ENCODE results near the gene LRP2BP.
"Not testable (repeated sequence)": the region's sequence is repeated elsewhere in the genome, so short reads cannot be mapped to it uniquely, and the experiment has no call there.

The LRP2BP gene

DNA sequence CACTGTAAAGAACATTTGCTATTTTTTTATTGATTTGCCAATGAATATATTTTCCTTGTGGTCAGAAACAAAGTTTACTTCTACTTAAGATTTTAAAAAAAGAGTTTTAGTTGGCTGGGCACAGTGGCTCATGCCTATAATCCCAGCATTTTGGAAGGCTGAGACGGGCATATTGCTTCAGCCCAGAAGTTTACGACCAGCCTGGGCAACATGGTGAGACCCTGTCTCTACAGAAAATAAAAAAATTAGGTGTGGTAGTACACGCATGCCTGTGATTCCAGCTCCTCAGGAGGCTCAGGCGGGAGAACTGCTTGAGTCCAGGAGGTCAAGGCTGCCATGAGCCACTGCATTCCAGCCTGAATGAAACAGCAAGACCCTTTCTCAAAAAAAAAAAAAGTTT, 36.8 kb downstream of the LRP2BP start:
- no peak for DNase-seq

DNA sequence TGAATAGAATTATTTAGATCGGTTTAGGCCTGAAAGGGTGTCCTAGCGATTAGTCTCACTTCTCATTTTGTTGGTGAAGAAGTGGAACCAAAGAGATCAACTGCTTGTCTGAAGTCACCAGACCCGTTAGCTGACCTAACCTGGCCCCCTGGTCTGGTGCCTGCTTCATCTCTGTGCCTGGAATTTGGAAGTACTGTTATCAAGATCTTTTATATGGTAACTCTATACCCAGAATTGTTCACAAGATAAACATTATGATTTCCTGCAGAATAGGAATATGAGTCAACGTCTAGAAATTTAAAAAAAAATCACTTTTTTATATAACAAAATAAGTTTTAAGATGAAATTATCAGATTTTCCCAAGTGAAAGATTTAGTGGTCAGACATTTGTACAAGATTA, 37.2 kb downstream of the LRP2BP start:
- DNase-seq: no peak

DNA sequence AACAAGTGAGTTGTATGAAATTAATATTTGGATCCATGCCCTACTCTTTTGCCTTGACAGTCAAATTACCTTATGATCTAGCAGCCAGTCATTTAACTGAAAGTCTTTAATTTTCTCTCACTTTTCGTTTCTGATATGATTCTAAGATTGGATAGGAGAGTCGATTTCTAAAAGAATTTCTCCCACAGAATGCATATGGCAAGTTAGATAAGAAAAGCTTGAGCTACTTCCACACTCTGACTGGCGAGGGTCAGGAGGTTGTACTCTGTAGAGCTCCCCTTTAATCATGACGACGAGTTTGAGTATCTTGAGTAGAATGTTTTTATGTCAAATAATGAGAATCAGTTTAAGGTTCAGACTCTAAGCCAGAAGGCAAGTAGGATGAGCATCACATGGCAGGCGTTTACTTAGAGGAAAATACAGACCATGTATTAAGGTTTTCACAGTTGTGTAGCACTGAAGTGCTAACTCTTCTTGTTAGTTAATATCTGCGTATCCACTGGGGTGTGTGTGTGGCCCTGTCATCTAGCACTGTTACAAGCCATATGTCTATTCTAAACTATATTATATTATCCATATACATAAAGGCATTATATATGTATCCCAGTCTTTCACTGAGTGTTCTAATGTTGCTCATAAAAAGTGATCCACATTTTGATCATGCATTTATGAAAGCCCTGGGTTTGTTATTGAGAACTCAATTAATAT, 37.8 kb downstream of the LRP2BP start:
- no peak for DNase-seq

DNA sequence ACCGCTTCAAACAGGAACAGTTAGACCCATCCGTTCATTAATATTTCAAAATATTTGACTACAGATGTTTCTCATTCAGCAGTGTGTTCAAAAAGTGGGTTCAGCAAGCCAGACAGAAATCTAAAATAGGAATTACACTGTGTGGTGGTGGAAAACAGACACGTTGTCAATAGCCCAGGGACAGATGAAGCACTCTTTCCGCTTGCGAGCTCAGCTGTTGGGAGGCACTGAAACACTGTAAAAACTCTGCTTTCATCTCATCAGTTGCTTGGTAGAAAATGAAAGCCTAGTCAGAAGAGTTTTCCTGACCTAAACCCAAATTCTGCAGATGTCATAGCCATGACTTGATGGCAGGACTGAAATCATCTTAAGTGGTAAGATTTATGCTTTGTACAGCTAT, 38.5 kb downstream of the LRP2BP start:
- no peak for DNase-seq

DNA sequence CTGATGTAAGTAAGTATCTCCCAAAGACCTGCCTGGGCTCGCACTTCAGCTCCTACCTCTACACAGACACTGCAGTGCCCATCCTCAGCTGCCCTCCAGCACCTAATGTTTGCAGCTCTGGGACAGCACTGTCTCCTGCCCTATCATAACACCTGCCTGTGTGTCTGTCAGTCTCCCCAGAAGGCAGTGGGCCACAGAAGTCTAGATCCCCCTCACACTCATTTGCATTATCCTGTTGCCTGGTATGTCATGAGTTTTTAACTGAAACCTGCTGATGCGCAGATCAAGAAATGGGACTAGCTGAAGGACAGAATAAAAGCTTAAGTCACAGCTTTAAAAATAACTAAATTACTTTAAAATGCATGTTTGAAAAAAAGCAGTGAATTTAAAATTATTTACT, 43.0 kb downstream of the LRP2BP start:
- DNase-seq: no peak

DNA sequence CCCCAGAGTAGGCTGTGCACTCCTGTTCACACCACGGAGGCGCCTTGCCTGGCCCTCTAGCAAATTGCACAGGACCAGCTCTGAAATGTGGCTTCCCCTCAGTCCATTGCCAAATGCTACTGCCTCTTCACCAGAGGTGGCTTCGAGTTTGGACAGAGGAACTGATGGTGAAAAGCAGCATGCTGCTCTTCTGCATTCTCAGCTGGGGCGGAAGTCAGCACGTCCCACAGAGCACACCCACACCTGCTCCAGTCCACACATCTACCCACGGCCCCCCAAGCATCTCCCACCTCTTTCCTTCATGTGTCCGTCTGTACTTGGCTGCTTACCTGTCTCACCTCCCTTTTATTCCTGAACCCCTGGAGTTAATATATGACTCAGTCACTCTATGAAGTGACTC, 43.5 kb downstream of the LRP2BP start:
- DNase-seq: no peak

DNA sequence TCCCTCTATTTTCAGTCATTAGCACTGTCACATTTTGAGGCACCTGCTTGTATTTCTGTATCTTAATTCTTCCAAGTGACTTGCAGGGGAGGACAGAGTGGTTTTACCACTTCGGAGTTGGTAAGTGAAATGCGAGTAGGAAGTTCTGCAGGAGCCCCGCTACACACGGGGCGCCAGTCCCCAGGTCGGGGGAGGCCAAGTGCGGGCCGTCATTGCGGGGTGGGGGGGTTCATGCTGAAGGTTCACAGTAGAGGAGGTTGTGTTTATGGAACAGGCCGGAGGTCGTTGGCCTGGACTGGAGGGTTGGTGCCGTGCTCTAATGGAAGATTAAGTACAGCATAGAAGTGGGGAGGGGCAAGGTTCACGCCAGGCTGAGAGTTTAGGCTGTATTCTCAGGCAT, 44.0 kb downstream of the LRP2BP start:
- DNase-seq: no peak

DNA sequence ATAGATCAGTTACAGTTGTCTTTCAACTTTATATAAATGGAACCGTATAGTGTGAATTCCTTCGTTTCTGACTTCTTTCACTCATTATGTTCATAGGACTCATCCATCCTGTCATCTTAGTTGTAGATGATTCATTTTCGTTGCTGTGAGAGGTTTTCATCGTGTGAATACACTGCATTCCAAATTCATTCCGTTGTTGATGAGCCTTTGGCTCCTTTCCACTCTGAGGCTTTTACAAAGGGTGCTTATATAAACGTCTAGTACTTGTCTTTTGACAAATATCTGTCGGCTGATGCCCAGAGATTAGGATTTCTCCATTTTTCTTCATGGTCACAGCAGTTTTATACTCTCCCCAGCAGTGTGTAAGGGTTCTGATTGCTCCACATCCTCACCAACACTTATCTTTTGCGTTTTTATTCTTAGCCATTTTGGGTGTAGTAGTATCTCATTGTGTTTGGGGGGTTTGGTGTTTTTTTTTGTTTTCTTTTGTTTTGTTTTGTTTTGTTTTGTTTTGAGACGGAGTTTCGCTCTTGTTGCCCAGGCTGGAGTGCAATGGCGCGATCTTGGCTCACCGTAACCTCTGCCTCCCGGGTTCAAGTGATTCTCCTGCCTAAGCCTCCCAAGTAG, 48.6 kb downstream of the LRP2BP start:
- no peak for DNase-seq

DNA sequence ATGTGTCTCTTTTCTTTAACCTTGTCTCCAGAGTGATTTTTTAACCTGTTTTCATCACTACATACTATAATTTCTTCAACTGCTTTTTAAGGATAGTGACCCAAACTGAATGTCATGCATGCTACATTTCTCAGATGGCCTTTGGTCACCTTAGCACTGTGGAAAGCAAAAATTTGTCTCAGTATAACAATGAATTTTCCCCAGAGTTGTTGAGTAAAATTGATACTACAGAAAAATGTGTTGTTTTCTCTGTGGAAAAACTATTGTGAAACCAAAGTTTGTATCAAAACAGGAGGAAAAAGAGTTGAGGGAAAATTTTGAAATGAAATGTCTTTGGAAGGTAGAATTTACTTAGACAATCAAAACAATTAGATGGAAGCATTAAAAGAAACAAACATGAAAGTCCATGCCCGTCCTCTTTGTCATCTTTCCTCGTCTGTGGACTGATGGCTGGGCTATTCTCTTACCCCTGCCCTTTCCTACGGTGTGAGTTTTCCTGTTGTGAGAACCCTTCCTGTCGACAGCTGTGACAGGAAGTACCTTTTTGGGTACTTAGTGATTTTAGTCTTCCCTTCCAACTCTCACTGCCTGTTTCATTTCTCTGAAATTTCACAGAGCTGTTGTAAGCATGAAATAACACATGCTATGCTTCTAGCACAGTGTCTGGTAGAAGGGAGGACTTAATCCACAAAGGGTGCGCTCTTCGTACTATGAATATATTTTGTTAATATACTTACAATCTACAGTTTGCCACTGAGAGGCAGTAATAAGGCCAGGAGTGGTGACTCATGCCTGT, 50.8 kb downstream of the LRP2BP start:
- no peak for DNase-seq

DNA sequence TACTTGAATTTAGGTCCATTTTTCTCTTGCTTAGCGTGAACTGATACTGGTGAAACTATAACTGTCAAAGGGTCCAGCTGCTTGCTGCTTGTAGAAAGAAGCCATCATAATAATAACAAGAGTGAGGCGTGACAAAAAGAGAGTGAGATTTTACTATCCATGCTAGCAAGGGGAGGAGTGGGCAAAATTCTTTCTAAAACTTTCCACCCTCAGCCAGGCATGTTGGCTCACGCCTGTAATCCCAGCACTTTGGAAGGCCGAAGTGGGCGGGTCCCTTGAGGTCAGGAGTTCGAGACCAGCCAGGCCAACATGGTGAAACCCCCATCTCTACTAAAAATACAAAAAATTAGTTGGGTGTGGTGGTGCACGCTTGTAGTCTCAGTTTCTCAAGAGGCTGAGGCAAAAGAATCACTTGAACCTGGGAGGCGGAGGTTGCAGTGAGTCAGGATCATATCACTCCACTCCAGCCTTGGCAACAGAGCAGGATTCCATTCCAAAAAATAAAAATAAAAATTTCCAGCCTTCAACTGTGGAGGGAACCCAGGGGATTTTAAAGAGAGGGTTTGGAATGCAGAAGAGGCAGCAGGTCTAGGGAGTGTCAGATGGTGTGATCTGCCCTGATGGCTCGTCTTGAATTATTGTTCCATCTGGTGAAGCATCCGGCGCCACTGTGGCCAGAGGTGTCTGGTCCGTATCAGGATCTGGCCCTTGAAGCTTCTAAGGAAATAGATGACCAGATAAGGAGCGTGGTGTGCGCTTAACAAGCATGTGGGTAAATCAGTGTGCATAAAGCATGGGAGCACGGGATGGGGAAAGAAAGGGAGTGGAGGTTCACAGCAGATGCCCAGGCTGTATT, 51.8 kb downstream of the LRP2BP start:
- peak; percentile 13 for DNase-seq

DNA sequence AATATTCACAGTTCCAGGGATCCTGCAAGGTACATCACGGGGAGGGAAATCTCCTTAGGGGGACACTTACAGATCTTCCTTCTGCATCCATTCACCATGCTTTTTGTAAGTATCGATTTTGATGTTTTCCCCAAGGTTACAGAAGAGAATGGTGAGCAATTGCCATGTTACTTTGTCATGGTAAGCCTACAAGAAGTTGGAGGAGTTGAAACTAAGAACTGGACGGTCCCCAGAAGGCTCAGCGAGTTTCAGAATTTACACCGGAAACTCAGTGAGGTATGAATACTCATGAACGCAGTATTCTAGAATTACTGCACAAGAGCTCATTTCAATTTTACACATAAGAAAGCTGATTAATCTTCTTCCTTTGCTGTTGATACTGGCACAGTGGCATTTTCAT, 53.9 kb downstream of the LRP2BP start:
- no peak for DNase-seq

DNA sequence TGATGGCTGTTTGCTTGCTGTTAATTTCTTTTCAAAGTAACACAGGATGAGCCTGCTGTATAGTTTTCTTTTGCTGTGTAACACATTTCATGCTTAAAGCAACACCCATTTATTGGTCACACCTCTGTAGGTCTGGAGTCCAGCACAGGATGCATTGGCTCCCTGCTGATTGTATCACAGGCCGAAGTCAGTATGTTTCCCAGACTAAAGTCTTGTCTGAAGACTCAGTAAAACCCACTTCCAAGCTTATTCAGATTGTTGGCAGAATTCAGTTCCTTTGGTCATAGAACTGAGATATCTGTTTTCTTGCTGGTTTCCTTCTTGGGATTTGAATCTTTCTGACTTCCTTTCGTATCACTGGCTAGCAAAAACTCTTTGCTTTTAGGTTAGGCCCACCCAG, 54.3 kb downstream of the LRP2BP start:
- DNase-seq: no peak

DNA sequence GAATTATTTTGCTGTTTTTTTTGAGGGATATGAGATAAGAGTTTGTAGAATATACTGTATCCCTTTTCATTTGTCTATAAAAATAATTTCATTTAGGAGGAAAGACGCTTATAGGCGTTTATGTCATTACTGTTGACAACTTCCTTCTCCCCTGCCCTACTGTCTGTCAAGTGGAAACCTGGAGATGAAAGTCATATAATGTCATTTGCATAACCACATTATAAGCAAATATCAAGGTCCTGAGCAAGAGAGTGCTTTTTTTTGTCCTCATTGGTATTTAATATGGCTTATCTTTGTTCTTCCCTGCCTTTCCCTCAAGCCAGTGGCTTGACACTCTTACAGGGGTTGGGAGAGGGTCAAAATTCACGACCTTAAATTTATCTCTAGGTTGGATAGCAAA, 55.8 kb downstream of the LRP2BP start:
- no peak for DNase-seq

DNA sequence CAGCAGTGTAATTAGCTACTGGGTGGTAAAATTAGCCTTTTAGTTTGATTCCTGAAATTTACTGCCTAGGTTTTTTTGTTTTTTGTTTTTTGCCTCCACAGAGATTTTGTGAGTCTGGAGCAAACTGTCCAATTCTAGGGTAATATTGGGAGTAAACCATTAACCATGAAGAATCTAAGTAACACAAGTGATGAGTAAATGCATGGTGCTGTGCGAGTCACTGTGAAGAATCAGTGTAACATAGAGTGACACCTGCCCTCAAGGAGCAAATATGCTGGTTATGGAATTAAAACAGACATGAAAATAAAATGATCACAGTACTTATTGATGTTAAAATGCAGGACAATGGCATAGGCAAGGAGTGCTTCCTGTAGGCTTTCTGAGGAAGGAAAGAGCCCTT, 60.1 kb downstream of the LRP2BP start:
- DNase-seq: no peak

DNA sequence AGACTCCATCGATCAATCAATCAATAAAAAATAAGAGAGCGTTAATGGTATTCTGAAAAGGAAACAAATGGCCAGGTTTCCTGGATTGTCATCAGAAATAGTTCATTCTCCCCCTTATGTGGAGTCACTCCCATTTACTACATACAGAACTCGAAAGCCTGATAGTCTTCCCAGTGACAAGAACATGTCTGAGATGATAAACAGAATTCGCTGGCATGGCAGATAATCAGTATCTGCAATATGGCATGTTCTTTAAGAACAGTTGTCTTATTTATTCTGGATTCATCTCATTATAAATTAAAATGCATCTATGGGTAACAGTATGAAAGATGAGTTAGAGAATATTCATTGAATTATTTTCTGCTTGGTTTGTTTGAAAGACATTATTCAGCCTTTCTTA, 61.4 kb downstream of the LRP2BP start:
- DNase-seq: no peak

DNA sequence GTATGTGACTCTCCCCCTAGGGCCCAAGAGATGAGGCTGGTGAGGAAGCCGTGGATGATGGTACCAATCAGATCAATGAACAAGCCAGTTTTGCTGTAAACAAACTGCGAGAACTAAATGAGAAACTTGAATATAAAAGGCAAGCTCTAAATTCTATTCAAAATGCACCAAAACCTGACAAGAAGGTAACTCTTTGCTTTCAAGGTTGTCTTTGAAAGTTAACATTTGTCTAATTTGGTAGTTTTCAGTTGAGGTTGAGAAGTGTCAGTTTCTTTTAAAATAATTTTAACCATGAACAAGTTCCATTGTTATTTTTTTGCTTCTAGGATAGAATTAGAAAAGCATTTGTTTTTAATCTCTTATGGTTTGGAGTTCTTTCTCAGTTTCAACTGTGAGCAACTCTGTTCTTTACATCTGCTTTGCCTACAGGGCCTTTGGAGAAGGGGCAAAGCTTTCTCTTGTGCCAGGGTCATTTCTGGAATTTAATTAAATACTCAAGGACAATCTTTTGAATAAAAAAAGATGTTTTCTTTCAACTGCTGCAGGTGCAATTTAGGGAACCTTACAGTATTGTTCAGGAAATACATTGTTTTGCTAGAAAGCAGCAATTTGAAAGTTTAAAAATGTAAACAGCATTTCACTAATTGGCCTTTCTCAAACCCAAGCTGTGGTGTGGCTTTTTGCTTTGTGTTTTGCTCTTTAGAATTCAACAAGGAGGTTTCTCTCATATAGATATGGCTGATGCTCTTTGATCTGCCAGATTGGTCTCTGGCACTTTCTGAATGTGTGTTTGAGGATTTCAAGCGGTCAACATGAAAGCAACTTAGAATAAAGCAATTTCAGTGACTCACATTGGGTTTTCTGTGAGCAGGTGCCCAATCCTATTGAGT, 62.9 kb downstream of the LRP2BP start:
- no peak for DNase-seq

DNA sequence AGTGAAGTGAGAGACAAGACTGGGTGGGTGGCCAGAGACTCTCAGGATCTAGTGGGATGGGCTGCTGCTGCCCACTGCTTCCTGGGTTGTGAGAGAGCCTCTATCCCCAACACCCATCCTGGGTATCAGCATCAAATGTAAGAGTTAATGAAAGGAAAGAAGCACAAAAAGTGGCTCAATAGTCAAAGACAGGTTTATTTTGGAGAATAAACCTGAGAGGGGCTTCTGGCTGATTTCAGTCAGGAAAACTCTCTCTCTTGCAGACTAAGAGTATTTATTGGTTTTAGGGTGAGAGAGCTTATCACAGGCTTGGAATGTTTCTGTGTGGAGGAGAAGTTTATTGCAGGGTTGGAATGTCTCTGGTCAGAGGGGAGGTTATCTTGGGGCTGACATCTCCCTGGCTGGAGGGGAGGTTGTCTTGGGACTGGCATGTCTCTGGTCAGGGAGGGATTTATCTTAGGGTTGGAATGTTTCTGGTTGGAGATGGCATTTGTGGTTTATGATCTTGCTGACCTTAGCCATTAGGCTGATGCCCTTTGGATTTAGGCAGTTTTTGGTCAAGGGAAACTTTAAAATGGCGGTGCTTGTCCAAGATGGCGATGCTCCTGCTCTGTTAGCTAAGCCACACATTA, 65.7 kb downstream of the LRP2BP start:
- not testable (repeated sequence) for DNase-seq

DNA sequence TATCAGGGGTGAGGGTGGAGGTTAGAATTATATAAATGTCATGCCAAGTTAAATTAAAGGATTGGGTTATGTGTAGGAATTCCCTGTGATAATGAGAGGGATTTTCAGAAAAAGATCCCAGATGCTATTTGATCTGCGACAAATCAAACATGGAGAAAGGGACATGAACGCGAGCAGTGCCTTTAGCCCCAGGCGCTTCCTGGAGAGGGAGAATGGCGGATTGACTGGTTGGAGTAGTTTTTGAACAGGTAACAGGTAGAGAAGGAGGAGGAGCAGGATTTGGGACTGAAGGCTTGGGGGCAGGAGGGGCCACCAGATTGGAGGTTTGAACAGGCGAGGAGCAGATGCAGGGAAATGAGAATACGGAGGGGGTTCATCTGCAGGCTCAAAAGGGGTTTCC, 67.1 kb downstream of the LRP2BP start:
- no peak for DNase-seq

DNA sequence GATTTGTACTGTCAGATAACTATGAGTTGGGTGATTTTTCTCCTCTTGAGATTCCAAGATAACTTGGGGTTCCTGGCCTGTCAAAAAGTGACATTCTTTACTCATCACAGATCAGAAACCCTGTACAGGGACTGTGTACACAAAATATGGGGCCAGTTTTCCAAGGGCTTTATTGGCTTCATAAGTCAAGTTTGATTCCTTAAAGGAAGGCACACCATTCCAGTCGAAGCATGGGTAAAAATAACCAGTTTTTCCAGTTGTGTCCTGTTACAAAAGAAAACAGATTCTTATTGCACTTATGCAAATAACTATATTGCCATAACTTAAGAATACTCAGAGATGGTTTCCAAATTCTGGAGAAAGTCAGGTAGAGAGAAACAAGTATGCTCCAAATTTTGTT, 70.0 kb downstream of the LRP2BP start:
- DNase-seq: not testable (repeated sequence)

DNA sequence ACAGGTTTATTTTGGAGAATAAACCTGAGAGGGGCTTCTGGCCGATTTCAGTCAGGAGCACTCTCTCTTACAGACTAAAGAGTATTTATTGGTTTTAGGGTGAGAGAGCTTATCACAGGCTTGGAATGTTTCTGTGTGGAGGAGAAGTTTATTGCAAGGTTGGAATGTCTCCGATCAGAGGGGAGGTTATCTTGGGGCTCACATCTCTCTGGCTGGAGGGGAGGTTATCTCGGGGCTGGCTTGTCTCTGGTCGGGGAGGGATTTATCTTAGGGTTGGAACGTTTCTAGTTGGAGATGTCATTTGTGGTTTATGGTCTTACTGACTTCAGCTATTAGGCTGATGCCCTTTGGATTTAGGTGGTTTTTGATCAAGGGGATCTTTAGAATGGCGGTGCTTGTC, 71.4 kb downstream of the LRP2BP start:
- DNase-seq: not testable (repeated sequence)

DNA sequence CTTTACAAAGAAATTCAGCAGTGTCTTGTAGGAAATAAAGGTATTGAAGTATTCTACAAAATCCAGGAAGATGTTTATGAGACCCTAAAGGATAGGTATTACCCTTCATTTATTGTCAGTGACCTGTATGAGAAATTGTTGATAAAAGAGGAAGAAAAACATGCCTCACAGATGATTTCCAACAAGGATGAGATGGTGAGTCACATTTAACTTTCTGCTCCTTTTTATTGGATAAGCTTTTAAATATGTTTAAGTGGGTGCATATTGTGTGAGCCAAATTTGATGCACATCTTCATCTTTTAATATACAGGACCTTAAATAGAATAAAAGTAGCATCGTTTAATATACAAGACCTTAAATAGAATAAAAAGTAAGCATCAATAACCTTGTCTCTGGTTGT, 72.1 kb downstream of the LRP2BP start:
- no peak for DNase-seq

DNA sequence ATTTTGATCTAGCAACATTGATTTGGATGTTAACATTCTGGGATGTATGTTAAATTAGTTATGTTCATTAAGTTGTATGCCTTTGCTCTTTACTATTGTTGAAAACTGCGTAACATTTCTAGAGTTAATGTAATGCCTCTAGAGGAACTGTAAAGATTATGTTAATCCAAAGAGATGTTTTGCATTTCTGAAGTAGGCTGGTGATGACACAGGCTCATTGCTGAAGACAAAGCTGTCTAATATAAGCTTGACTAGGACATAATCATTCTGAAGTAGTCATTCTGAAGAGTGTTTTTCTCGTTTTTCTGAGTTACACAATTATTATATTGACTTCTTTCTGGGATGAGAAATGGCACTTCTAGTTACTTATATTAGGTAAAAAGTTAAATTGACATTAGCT, 72.9 kb downstream of the LRP2BP start:
- DNase-seq: no peak

All from NCI-H2171 treated with DMSO at 0.1 percent for 48 hours (cell line).